ENCODE measurements around the gene TMEM174.
"Not testable (repeated sequence)": the region's sequence is repeated elsewhere in the genome, so short reads cannot be mapped to it uniquely, and the experiment has no call there.

TMEM174 gene

DNA sequence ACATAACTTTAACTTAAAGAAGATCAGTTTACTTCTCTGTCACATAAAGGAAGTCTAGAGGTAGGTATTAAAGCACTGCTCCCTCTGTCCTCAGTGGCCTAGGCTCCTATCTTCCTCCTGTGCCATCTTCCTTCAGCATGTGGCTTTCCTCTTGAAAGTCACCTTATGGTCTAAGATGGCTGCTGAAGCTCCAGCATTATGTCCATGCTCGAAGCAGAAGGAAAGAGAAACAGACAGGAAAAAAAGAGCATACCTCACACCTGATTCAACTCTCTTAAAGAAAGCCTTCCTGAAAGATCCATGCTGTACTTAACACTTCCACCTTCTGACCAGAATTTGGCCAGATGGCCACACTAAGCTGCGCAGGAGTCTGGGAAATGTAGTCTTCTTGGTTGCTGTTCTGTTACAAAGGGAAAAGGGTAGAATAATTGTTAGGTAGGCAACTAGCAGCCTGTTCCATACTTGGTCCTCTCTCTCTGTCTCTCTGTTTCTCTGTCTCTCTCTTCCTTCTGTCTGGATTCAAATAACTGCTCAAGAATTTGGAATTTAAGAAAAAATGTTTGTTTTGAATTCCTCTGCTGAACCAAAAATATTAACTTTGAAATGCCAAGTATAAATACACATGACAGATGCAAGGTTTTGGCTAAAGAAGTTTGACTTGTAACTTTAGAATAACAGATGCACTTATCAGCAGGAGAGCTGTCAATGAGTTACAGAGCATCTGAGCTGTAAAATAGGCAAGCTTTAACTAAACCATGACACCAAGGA, 16.0 kb downstream of the TMEM174 start:
- no peak for DNase-seq (ENCODE audit: extremely low read depth in 1 of 2, low read depth in 1 of 2)

DNA sequence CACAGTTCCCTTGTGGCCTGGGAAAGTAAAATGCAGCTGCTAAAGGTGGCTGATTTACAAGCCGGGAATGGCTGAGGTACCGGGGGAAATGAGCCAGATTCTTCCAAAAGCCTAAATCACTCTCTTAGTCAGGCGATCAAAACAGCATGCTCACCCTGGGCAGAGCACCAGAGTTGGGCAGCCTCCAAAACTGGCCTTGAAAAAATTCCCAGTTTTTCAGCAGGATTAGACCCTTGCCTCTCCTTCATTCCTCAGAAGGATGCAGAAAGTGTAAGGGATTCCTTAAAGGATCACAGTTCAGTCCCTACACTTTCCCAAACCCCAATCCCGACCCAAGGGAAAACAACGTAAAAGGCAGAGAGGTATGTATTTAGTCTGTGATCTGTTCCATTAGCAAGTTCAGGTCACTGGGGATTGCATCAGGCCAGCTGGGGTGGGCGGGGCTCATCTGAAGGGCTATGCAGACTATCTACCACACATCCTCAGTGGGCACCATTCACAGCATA, 16.9 kb downstream of the TMEM174 start:
- DNase-seq (ENCODE audit: extremely low read depth in 1 of 2, low read depth in 1 of 2) = no peak

DNA sequence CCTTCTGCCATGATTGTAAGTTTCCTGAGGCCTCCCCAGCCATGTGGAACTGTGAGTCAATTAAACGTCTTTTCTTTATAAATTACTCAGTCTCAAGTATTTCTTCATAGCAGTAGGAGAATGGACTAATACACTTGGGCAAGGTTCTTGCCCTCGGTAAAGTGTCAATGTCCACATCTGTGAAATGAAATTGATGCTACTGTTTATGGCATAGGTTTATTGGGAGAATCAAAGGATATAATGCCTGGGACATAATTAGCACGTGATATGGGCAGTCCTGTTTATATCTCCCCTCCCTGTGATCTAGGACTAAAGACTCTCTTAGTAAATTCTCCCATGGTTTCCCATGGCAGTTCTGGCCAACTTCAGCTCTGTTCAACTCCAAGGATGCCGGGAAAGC, 19.4 kb downstream of the TMEM174 start:
- no peak for DNase-seq (ENCODE audit: extremely low read depth in 1 of 2, low read depth in 1 of 2)

DNA sequence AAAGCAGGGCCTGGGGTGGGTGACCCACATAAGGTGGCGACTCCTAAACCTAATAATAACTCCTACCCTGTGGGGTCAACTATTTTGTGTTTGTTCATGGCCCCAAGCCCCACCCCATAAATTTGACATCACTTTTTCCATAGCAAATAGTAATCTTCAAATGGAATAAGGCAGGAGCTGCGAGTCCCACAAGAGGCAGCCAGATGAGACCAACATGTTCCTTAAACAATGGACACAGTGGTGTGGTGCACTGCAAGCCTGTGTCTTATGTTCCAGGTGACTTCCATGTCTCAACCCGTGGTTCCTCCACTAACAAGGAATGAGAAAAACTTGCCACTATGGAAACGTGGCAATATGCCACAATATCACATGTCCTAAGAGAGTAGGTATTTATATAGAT, 20.6 kb downstream of the TMEM174 start:
- no peak for DNase-seq (ENCODE audit: extremely low read depth in 1 of 2, low read depth in 1 of 2)

DNA sequence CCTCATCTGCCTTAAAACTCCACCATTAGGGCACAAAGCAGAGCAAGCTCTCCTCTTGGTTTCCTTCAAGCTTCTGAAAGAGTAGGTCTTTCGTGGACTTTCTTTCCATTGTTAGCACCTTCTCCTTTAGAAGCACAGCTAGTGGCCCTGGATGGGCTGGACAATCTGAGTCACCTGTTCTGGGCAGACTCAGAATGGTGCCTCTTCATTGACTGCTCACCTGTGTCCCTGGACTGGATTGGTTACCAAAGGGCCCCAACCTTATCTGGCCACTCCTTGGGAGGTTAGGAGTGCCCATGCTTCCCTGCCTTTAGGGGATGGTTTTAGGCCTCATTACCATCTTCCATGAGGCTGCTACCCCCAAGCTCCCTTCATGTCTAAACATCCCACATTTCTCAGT, 23.2 kb downstream of the TMEM174 start:
- DNase-seq (ENCODE audit: extremely low read depth in 1 of 2, low read depth in 1 of 2) = no peak

DNA sequence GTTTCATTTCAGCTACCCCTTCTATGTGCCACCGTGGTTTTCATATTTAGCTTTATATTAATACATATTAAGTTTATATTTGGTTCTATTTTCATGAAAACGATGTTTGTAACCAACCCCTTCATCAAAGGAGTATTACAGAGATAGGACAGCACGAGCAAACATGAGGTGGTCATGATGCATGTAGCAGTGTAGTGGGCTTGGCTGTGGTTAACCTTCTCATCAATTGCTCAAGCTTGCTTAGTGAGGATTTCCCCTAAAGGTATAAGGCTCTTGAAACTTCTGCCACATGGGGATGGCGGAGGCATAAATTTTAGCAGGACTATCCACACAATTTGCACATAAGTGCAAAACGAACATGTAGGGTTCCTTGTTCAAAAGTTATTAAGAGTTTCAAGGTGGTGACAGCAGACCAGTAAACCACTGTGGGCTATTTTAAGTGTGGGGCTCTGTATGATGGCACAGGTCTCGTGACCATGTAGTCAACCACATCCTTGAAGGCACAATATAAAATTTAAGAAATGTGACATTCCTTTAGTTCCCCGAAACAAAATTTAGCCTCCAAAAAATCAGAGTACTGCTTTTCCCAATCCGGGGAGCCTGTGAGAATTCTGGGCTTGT, 24.8 kb downstream of the TMEM174 start:
- DNase-seq (ENCODE audit: extremely low read depth in 1 of 2, low read depth in 1 of 2) = no peak

DNA sequence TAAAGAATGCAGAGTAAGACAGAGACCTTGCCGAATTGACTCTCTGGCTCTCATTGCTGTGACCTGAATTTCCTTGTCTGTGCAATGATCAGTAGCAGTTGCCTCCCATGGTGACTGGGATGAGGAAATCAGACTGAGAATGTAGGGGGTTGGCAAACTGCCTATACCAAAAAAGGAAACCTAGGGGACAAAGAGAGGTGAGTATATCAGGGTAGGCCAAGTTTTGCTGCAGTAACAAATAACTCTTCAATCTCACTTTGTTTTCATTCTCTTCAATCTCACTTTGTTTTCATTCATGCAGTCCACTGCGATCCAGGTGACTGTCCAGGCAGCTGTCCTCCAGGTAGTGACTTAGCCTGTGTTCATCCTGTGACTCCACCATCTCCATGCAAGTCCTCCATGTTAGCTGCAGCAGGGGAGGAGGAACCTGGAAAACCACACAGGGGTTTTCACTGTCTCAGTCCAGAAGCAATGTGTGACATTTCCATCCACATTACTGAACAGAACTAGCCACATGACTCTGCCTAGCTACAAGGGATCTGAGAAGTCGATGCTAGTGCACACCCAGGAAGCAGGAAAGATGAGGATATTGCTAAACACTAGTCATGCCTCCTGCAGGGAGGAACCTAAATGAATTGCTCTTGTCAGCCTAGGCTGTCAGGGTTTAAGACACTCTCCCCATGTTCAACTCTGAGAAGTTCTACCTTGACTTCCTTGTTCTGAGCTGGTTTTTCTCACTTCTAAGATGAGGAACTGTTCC, 26.0 kb downstream of the TMEM174 start:
- no peak for DNase-seq (ENCODE audit: extremely low read depth in 1 of 2, low read depth in 1 of 2)

DNA sequence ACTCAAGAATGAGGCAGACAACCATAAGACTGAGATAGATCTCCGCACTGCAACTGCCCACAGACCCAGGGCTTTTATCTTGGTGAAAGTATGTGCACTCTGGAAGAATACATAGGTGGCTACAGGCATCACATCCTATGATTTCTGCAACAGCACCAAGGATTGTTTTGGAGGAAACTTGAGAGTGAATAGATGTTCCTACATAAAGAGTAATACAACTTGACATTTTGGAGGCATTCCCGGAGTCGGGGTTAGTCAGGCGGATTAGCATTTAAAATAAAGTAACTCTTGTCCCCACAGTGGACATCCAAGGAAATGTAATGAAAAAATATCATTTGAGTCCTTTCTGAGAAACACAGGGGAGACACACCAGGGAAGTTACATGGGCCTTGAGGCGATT, 26.7 kb downstream of the TMEM174 start:
- DNase-seq (ENCODE audit: extremely low read depth in 1 of 2, low read depth in 1 of 2) = no peak

DNA sequence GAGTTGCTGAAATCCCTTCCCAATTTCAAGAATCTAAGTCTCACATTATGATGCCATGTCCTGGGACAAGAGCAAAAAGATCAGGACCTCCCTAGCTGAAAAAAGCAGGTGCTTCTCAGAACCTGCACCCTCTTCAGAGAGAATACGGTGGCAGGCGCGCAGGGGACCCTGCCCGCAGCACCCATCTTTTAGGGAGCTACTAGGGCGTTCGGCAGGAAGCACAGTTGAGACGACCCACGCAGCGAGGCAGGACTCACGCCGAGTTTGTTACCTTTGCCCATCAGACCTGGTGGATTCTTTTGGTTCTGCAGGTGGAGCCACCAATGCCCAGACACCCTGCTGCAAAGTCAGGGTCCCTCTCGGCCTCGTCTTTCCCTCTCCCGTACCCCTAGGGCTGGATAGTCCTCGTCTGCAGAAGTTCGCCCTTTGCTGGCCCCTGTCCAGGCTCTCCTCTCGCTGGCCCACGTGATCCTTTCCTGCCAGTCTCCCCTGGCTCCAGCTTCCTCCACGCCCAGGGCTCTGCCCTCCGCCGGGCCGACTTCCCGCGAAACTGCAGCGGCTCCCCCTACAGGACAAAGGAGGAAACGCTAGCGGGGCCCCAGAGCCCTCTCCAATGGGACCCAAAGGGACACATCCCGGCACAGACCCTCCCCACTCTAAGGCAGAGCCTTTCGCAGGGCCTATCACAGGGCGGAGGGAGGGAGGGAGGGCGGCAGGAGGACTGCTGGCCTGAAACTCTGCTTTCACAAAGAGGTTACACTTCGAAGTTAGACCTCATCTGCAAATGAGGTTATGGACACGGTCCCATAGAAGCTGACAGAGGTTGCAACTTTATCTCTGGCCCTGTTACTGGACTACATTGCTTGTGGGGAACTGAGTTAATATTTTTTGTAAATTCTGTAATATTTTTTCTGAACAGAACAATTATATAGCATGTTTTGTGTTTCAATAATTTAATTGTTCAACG, 28.8 kb downstream of the TMEM174 start:
- DNase-seq (ENCODE audit: extremely low read depth in 1 of 2, low read depth in 1 of 2) = peak; percentile 21 to 53

DNA sequence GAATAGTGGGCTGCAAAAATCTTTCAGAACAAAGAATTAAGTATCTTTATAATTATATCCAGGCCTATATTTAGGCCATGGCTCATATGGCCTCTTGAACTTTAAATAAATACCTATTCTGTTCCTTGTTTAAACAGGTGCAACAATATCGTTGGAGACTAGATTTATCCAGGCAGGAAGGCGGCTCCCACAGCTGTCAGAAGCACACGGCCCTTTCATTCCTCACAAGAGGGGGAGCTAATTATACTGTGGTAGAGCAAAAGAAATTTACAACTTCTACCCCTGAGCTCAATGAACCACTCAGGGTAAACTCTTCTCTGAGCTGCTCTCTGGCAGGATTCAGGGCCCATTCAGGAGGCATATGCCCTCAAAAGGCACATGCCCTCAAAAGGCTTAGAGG, 31.3 kb downstream of the TMEM174 start:
- DNase-seq (ENCODE audit: extremely low read depth in 1 of 2, low read depth in 1 of 2) = no peak

DNA sequence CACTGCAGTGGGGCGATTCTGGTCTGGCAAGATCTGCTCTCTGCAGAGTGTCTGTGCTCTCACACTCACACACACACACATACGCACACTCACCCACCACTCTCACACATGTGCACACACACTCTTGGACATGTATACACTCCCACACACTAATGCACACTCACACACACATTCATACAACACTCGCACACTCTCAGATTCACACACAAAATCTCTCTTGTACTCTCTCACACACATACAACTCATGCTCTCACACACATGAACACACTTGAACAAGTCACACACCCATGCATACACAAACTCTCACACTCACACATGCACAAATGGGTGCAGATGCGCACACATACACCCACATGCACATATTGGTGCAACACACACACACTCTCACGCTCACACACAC, 31.7 kb downstream of the TMEM174 start:
- no peak for DNase-seq (ENCODE audit: extremely low read depth in 1 of 2, low read depth in 1 of 2)

DNA sequence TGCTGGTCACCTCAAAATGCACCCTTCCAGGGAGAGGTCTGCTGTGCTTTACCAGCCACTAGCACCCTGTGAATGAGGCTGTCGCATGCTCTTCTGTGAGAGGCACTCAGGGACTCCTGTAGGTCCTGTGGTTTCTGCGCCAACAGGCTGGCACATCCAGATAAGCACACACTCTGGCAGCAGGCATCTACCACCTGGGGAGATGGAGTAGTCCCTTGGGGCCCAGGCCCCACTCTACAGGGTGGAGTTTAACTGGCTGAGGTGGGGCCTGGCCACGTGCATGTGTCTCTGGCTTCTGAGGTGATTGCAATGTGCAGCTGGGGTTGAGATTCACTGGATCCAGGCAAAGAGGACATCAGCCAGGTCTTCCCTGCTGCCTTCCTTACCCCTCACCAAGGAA, 32.3 kb downstream of the TMEM174 start:
- DNase-seq (ENCODE audit: extremely low read depth in 1 of 2, low read depth in 1 of 2) = no peak

DNA sequence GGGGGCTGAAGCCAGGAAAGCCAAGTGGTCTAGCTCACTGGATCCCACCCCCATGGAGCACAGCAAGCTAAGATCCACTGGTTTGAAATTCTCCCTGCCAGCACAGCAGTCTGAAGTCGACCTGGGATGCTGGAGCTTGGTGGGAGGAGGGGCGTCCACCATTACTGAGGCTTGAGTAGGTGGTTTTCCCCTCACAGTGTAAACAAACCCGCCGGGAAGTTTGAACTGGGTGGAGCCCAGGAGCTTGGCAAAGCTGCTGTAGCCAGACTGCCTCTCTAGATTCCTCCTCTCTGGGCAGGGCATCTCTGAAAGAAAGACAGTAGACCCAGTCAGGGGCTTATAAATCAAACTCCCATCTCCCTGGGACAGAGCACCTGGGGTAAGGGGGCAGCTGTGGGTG, 34.2 kb downstream of the TMEM174 start:
- DNase-seq (ENCODE audit: extremely low read depth in 1 of 2, low read depth in 1 of 2) = not testable (repeated sequence)

DNA sequence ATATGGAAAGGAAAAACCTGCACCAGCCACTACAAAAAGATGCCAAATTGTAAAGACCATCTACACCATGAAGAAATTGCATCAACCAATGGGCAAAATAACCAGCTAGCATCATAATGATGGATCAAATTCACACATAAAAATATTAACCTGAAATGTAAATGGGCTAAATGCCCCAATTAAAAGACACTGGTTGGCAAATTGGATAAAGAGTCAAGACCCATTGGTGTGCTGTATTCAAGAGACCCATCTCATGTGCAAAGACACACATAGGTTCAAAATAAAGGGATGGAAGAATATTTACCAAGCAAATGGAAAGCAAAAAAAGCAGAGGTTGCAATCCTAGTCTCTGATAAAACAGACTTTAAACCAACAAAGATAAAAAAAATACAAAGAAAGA, 36.1 kb downstream of the TMEM174 start:
- not testable (repeated sequence) for DNase-seq (ENCODE audit: extremely low read depth in 1 of 2, low read depth in 1 of 2)

DNA sequence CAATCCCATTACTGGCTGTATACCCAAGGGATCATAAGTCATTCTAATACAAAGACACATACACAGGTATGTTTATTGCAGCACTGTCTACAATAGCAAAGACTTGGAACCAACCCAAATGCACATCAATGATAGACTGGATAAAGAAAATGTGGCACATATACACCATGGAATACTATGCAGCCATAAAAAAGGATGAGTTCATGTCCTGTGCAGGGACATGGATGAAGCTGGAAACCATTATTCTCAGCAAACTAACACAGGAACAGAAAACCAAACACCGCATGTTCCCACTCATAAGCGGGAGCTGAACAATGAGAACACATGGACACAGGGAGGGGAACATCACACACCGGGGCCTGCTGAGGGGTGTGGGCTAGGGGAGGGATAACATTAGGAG, 39.7 kb downstream of the TMEM174 start:
- DNase-seq (ENCODE audit: extremely low read depth in 1 of 2, low read depth in 1 of 2) = not testable (repeated sequence)

DNA sequence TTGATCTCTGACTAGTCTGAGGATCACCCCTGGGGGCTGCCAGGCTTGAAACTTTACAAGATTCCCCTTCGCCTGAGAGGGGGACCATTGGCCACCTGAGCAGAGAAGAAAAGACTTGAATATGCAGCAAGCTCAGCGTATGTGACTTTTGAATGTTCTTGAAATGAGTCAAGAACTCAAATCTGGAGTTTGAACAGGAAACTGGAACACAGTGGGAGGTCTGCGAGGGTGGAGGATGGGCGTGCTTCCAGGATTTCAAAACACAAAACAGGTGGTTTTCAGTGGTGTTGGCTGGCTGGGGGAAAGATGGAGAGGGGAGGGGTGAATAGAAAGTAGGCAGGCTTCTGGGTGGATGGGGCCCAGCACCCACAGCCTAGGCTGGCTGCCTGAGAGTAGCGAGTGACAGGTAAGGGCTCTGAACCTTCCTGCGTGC, 40.6 kb downstream of the TMEM174 start:
- no peak for DNase-seq (ENCODE audit: extremely low read depth in 1 of 2, low read depth in 1 of 2)

DNA sequence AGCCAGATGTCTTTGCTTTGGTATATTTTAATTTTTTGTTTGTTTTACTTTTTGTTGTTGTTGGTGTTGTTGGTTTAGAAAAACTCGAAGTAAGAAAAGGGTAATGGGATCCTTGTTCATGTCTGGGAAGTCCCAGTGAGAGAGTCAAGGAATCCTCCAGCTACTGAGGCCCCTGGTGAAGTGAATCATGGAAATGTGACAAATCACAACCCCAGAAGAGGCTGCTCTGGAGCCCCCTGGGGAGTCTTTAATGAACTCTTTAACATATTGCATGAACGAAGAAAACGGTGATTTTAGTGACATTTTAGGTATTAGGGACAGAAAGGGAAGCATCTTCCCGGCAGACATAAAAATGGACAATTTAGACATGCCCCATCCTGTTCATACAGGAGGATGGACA, 41.3 kb downstream of the TMEM174 start:
- DNase-seq (ENCODE audit: extremely low read depth in 1 of 2, low read depth in 1 of 2) = no peak

DNA sequence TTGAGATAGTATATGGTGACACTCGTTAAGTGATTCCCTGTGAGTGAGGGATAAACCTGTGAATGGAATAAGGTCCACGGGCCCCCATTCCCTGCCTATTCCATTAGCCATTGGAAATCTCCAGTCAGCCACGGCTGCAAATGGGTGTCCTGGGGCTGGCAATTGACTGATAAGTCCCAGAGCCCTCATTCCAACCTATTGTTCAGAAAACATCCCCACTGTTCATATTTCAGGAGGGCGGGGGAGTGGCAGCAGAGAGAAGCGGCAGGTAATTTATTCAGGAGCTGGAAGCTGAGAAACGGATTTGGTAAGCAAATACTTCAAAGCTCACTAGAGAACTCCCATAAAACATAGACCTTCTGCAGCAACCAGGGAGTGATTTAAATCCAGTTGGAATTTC, 42.0 kb downstream of the TMEM174 start:
- DNase-seq (ENCODE audit: extremely low read depth in 1 of 2, low read depth in 1 of 2) = no peak

DNA sequence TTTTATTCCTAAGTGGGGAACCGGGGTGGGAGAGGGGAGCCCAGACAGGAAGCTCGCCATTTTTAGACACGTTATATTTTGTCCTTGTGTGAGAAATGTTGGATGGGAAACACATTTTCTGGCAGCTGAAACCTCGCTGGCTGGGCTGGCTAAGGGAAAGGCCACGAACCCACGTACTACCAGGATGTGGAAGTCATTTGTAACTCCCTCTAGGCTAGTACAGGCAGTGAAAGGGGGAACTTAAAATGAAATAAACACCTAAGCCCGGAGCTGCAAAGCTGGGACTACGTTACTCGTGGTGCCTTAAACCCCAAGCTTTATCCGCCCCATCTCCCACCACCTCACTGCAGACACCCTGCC, 42.5 kb downstream of the TMEM174 start:
- DNase-seq (ENCODE audit: extremely low read depth in 1 of 2, low read depth in 1 of 2) = no peak

DNA sequence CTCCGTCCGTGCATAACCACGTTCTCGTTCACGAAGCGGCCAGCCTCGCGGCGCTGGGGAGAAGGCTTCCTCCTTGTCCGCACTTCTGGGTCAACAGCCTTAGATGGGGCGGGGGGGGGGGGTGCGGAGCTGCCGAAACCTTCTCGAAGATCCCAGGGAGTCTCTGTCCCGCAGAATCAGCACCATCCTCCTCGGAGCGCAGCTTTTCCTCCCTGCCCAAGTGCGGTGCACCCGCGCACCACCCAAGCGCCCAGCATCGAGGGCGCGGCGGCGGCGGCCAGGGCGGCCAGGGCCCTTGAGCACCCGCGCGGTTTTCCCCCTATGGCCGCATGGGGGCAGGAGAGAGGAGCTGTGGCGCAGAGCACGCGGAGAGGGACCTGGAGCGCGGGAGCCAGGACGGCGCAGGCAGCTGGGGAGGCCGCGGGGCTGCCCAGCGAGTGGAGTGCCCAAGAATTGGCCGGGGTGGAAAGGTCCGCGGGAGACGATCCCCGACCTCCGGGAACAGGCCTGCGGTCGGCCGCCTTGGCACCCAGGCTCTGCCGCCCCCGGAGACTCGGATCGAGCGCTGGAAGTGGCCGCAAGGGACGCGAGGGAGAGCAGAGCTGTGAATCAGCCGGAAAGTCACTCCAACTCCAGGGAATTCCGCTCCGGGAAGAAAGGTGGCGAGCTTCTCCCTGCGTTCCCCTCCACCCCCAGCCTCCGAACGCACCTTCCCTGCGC, 43.1 kb downstream of the TMEM174 start:
- DNase-seq (ENCODE audit: extremely low read depth in 1 of 2, low read depth in 1 of 2) = peak; percentile 9 to 33

Data from activated CD8-positive, alpha-beta memory T cell treated with anti-CD3 and anti-CD28 coated beads for 1 hour (primary cell).